HepG2 (cell line): ENCODE results near the gene CHID1. TPM values are rescaled to one million over a fixed set of nuclear protein-coding genes. Genes with fewer than 3 reads are reported as not detected.

Experiments
- CBX1 ChIP-seq: IDR thresholded peaks from one replicate; pipeline ENCODE4 v1.6.1; 2016; ENCODE audit warnings: antibody characterized with exemption, low read depth
- CREBL2 ChIP-seq: sonication (generic); formaldehyde crosslinking; IDR thresholded peaks from 2 replicates; pipeline ENCODE4 v1.8.1; 2023; ENCODE audit warnings: missing genetic modification reagents, mild to moderate bottlenecking, borderline replicate concordance
- DR1 ChIP-seq: sonication (generic); formaldehyde crosslinking; IDR thresholded peaks from 2 replicates; pipeline ENCODE4 v1.8.0; 2021; ENCODE audit warnings: mild to moderate bottlenecking, missing genetic modification reagents, inconsistent platforms
- ETV5 ChIP-seq: IDR thresholded peaks from 2 replicates; pipeline ENCODE4 v1.6.1; 2018; ENCODE audit warnings: missing biosample characterization, missing genetic modification reagents, inconsistent platforms, borderline replicate concordance
- FOSL2 ChIP-seq: sonication (generic); formaldehyde crosslinking; IDR thresholded peaks from 2 replicates; pipeline ENCODE4 v1.4.0; 2020; ENCODE audit warnings: missing genetic modification reagents
- MTA1 ChIP-seq: sonication (generic); formaldehyde crosslinking; IDR thresholded peaks from 2 replicates; pipeline ENCODE4 v1.4.0; 2020; ENCODE audit warnings: missing genetic modification reagents, mild to moderate bottlenecking, borderline replicate concordance
- RELA ChIP-seq: sonication (generic); formaldehyde crosslinking; IDR thresholded peaks from 2 replicates; pipeline ENCODE4 v1.4.0; 2020; ENCODE audit warnings: missing genetic modification reagents
- SAP130 ChIP-seq: IDR thresholded peaks from 2 replicates; pipeline ENCODE4 v1.6.1; 2016; ENCODE audit warnings: low read depth
- SYNCRIP ChIP-seq: fragments of 200-400 bp; formaldehyde crosslinking; IDR thresholded peaks from 2 replicates; pipeline ENCODE4 v1.6.1; 2018; ENCODE audit warnings: mild to moderate bottlenecking, low read depth, low read length; ENCODE audit not compliant: insufficient read depth
- YY1 ChIP-seq: IDR thresholded peaks from 2 replicates; pipeline ENCODE4 v1.6.1; 2011; ENCODE audit warnings: low read length, low read depth, moderate library complexity, mild to moderate bottlenecking; ENCODE audit not compliant: insufficient read depth, insufficient replicate concordance
- ZFP82 ChIP-seq: sonication (generic); formaldehyde crosslinking; IDR thresholded peaks from 2 replicates; pipeline ENCODE4 v1.5.1; 2020; ENCODE audit warnings: mild to moderate bottlenecking, missing genetic modification reagents, borderline replicate concordance
- ZMAT5 ChIP-seq: sonication (generic); formaldehyde crosslinking; IDR thresholded peaks from 2 replicates; pipeline ENCODE4 v1.5.0; 2020; ENCODE audit warnings: mild to moderate bottlenecking, low read depth, missing genetic modification reagents, borderline replicate concordance
- ZNF225 ChIP-seq: sonication (generic); formaldehyde crosslinking; IDR thresholded peaks from 2 replicates; pipeline ENCODE4 v1.4.0; 2020; ENCODE audit warnings: mild to moderate bottlenecking, missing genetic modification reagents
- ZNF350 ChIP-seq: sonication (generic); formaldehyde crosslinking; IDR thresholded peaks from 2 replicates; pipeline ENCODE4 v1.4.0; 2020; ENCODE audit warnings: mild to moderate bottlenecking, low read depth, missing genetic modification reagents, borderline replicate concordance
- ZNF383 ChIP-seq: sonication (generic); formaldehyde crosslinking; IDR thresholded peaks from 2 replicates; pipeline ENCODE4 v1.4.0; 2020; ENCODE audit warnings: missing genetic modification reagents, mild to moderate bottlenecking, borderline replicate concordance
- ZNF703 ChIP-seq: sonication (generic); formaldehyde crosslinking; IDR thresholded peaks from 2 replicates; pipeline ENCODE4 v1.5.1; 2020; ENCODE audit warnings: missing genetic modification reagents, mild to moderate bottlenecking, moderate library complexity, borderline replicate concordance
- ZXDC ChIP-seq: sonication (generic); formaldehyde crosslinking; IDR thresholded peaks from 2 replicates; pipeline ENCODE4 v1.5.0; 2020; ENCODE audit warnings: mild to moderate bottlenecking, missing genetic modification reagents
- polyA plus RNA-seq, 8 experiments: library from polyadenylated mRNA; depleted of rRNA in 3 of 8; stranded (reverse) in 7 of 8; unstranded in 1 of 8; fragments of >200 nt; fragmentation: Illumina TruSeq in 4 of 8; extraction: Trizol in 4 of 8; gene quantifications; 2 replicates each; pipeline versions ENCODE4 v1.2.1 to v1.2.3, GENCODE V29; 2011 to 2016; ENCODE audit warnings: low read depth in 4 of 8, missing spikeins in 1 of 8, mixed read lengths in 1 of 8; ENCODE audit not compliant: insufficient read depth in 1 of 8
- total RNA-seq, 5 experiments: library from RNA; depleted of rRNA; stranded (reverse); fragments of >200 nt; fragmentation: Illumina TruSeq; extraction: Trizol; gene quantifications; 2 replicates each; pipeline ENCODE4 v1.2.3, GENCODE V29; 2016; ENCODE audit warnings: low read depth in 1 of 5
- TF ChIP-seq, protein P1 (sequence below): IDR thresholded peaks from 2 replicates; pipeline ENCODE4 v1.6.1; 2016; ENCODE audit warnings: missing biosample characterization, missing genetic modification reagents, low read depth
- TF ChIP-seq, protein P2 (sequence below): sonication (generic); formaldehyde crosslinking; IDR thresholded peaks from 2 replicates; pipeline ENCODE4 v1.4.0; 2020; ENCODE audit warnings: mild to moderate bottlenecking, missing genetic modification reagents

The CHID1 gene
- total and polyA plus RNA-seq, 2 of the 13 experiments (the other 11 are each of a cell fraction or from before 2014, with no cell fraction given): 65.1 to 93.6 TPM

GRCh38 chr11:827146-827896 is 83.3 kb downstream of the CHID1 start (continued):
- TF ChIP-seq CREBL2 (CRISPR knock-in tag): no peak
- TF ChIP-seq YY1: peak; percentile 10
- TF ChIP-seq SYNCRIP: no peak
- TF ChIP-seq MTA1 (CRISPR knock-in tag): peak; percentile 63; the same call in 1 of the 2 replicates
- TF ChIP-seq ZNF383 (CRISPR knock-in tag): no peak
- TF ChIP-seq ZMAT5 (CRISPR knock-in tag): no peak
- TF ChIP-seq ZNF703 (CRISPR knock-in tag): peak; percentile 75; the same call in 1 of the 2 replicates
- peak; percentile 29; the same call in 1 of the 2 replicates for TF ChIP-seq FOSL2 (CRISPR knock-in tag)
- TF ChIP-seq ETV5 (CRISPR knock-in tag): peak; percentile 91
- TF ChIP-seq ZNF225 (CRISPR knock-in tag): peak; percentile 73; the same call in 1 of the 2 replicates
- peak; percentile 57; the same call in 1 of the 2 replicates for TF ChIP-seq DR1 (CRISPR knock-in tag)
- TF ChIP-seq SAP130 (CRISPR knock-in tag): peak; percentile 89
- TF ChIP-seq, protein P1, sequence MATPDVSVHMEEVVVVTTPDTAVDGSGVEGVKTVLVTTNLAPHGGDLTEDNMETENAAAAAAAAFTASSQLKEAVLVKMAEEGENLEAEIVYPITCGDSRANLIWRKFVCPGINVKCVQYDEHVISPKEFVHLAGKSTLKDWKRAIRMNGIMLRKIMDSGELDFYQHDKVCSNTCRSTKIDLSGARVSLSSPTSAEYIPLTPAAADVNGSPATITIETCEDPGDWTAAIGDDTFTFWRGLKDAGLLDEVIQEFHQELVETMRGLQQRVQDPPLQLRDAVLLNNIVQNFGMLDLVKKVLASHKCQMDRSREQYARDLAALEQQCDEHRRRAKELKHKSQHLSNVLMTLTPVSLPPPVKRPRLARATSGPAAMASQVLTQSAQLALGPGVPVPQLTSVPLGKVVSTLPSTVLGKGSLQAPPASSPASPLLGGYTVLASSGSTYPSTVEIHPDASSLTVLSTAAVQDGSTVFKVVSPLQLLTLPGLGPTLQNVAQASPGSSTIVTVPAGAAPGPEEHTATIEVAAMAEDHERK (CRISPR knock-in tag): no peak
- TF ChIP-seq ZXDC (CRISPR knock-in tag): no peak
- TF ChIP-seq, protein P2, sequence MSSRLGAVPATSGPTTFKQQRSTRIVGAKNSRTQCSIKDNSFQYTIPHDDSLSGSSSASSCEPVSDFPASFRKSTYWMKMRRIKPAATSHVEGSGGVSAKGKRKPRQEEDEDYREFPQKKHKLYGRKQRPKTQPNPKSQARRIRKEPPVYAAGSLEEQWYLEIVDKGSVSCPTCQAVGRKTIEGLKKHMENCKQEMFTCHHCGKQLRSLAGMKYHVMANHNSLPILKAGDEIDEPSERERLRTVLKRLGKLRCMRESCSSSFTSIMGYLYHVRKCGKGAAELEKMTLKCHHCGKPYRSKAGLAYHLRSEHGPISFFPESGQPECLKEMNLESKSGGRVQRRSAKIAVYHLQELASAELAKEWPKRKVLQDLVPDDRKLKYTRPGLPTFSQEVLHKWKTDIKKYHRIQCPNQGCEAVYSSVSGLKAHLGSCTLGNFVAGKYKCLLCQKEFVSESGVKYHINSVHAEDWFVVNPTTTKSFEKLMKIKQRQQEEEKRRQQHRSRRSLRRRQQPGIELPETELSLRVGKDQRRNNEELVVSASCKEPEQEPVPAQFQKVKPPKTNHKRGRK: no peak
- no peak for TF ChIP-seq CBX1
- TF ChIP-seq ZFP82 (CRISPR knock-in tag): no peak; the same call in 1 of the 2 replicates
- TF ChIP-seq ZNF350 (CRISPR knock-in tag): peak; percentile 77
- no peak for TF ChIP-seq RELA
